IPS-18a (cell line): ENCODE data around the gene FADS2.

ENCODE experiments used
- H3K27ac ChIP-seq: one replicate; pipeline ENCODE4 v1.5.1; 2013; ENCODE audit warnings: low read length
- H3K27me3 ChIP-seq: one replicate; pipeline ENCODE4 v1.6.1; 2013; ENCODE audit warnings: mild to moderate bottlenecking, low read length; ENCODE audit not compliant: control insufficient read depth, insufficient read depth
- H3K36me3 ChIP-seq: one replicate; pipeline ENCODE4 v1.6.1; 2013; ENCODE audit warnings: low read depth, low read length; ENCODE audit not compliant: control insufficient read depth
- H3K4me1 ChIP-seq: one replicate; pipeline ENCODE4 v1.6.1; 2013; ENCODE audit warnings: low read depth, low read length; ENCODE audit not compliant: control insufficient read depth
- H3K4me3 ChIP-seq: one replicate; pipeline ENCODE4 v1.5.1; 2013; ENCODE audit warnings: low read length
- H3K9ac ChIP-seq: one replicate; pipeline ENCODE4 v1.6.1; 2013; ENCODE audit warnings: mild to moderate bottlenecking, low read length, moderate library complexity
- H3K9me3 ChIP-seq: one replicate; pipeline ENCODE4 v1.6.1; 2013; ENCODE audit warnings: low read depth, low read length; ENCODE audit not compliant: control insufficient read depth

Gene FADS2

GRCh38 chr11:61785837-61786402, 42.2 kb upstream of the FADS2 start:
- no peak overlapping the region for H3K4me3 ChIP-seq
- peaks cover 43% of the 10 kb centered on the region for H3K36me3 ChIP-seq
- H3K9me3 ChIP-seq = no peaks in the 10 kb centered on the region
- H3K27me3 ChIP-seq = no peaks in the 10 kb centered on the region
- H3K4me1 ChIP-seq = no peaks in the 10 kb centered on the region
- no peak overlapping the region for H3K9ac ChIP-seq
- H3K27ac ChIP-seq = no peak overlapping the region

- Histone ChIP-seq H3K4me3 (no peak overlapping the region), H3K9ac (no peak overlapping the region), H3K36me3 (peaks cover 43% of the 10 kb centered on the region), H3K4me1 (peaks cover 3% of the 10 kb centered on the region), H3K27ac (no peak overlapping the region), H3K9me3 (no peaks in the 10 kb centered on the region), H3K27me3 (no peaks in the 10 kb centered on the region)
Measured at GRCh38 chr11:61787928-61788491, 40.1 kb upstream of the FADS2 start.

- Histone ChIP-seq H3K27ac (peak overlapping the region; percentile 99), H3K4me1 (peaks cover 3% of the 10 kb centered on the region), H3K9ac (peak overlapping the region; percentile 96), H3K27me3 (no peaks in the 10 kb centered on the region), H3K36me3 (peaks cover 57% of the 10 kb centered on the region), H3K4me3 (peak overlapping the region; percentile 80), H3K9me3 (no peaks in the 10 kb centered on the region)
Measured at GRCh38 chr11:61791737-61792309, 36.3 kb upstream of the FADS2 start.

GRCh38 chr11:61792310-61793082, 35.6 kb upstream of the FADS2 start, which contains the start of the genes FEN1 and TMEM258:
TSS of gene FEN1 (plus strand) at chr11:61792911. CDS start at chr11:61795362, 2,451 bp downstream.
TSS of gene TMEM258 (minus strand) at chr11:61792599. CDS start at chr11:61792558, 41 bp downstream.
- Histone ChIP-seq H3K9me3 (no peaks in the 10 kb centered on the region), H3K36me3 (peaks cover 54% of the 10 kb centered on the region), H3K4me3 (peak within 1 kb of the TSS; percentile 80), H3K9ac (peak within 1 kb of the TSS; percentile 96), H3K27ac (peak within 1 kb of the TSS; percentile 99), H3K27me3 (no peaks in the 10 kb centered on the region), H3K4me1 (peaks cover 3% of the 10 kb centered on the region)

- Histone ChIP-seq H3K27ac (peak overlapping the region; percentile 99), H3K4me3 (peak overlapping the region; percentile 80), H3K9me3 (no peaks in the 10 kb centered on the region), H3K9ac (peak overlapping the region; percentile 96), H3K4me1 (peaks cover 3% of the 10 kb centered on the region), H3K27me3 (no peaks in the 10 kb centered on the region), H3K36me3 (peaks cover 51% of the 10 kb centered on the region)
Measured at GRCh38 chr11:61793083-61793828, 34.8 kb upstream of the FADS2 start.

GRCh38 chr11:61793829-61794204, 34.3 kb upstream of the FADS2 start:
- peaks cover 47% of the 10 kb centered on the region for H3K36me3 ChIP-seq
- H3K4me1 ChIP-seq = peaks cover 3% of the 10 kb centered on the region
- H3K27me3 ChIP-seq = no peaks in the 10 kb centered on the region
- no peak overlapping the region for H3K27ac ChIP-seq
- peak overlapping the region; percentile 96 for H3K9ac ChIP-seq
- no peaks in the 10 kb centered on the region for H3K9me3 ChIP-seq
- peak overlapping the region; percentile 80 for H3K4me3 ChIP-seq

GRCh38 chr11:61794579-61794978, 33.5 kb upstream of the FADS2 start:
- Histone ChIP-seq H3K27me3 (no peaks in the 10 kb centered on the region), H3K9me3 (no peaks in the 10 kb centered on the region), H3K9ac (no peak overlapping the region), H3K27ac (peak overlapping the region; percentile 20), H3K36me3 (peaks cover 46% of the 10 kb centered on the region), H3K4me3 (no peak overlapping the region), H3K4me1 (peaks cover 3% of the 10 kb centered on the region)

- Histone ChIP-seq H3K36me3 (peaks cover 38% of the 10 kb centered on the region), H3K4me3 (no peak overlapping the region), H3K27ac (no peak overlapping the region), H3K9me3 (no peaks in the 10 kb centered on the region), H3K9ac (no peak overlapping the region), H3K4me1 (peaks cover 3% of the 10 kb centered on the region), H3K27me3 (no peaks in the 10 kb centered on the region)
Measured at GRCh38 chr11:61795459-61795858, 32.6 kb upstream of the FADS2 start.

GRCh38 chr11:61795876-61796526, 32.1 kb upstream of the FADS2 start:
- no peaks in the 10 kb centered on the region for H3K27me3 ChIP-seq
- H3K4me1 ChIP-seq = peaks cover 3% of the 10 kb centered on the region
- no peak overlapping the region for H3K27ac ChIP-seq
- H3K4me3 ChIP-seq = no peak overlapping the region
- H3K36me3 ChIP-seq = peaks cover 39% of the 10 kb centered on the region
- no peak overlapping the region for H3K9ac ChIP-seq
- H3K9me3 ChIP-seq = no peaks in the 10 kb centered on the region

- Histone ChIP-seq H3K27me3 (no peaks in the 10 kb centered on the region), H3K4me1 (no peaks in the 10 kb centered on the region), H3K36me3 (peaks cover 52% of the 10 kb centered on the region), H3K4me3 (no peak overlapping the region), H3K9ac (no peak overlapping the region), H3K9me3 (no peaks in the 10 kb centered on the region), H3K27ac (no peak overlapping the region)
Measured at GRCh38 chr11:61797263-61797944, 30.7 kb upstream of the FADS2 start.
